ENCODE results near the gene HYAL4. TPM values are rescaled to one million over a fixed set of nuclear protein-coding genes. Genes with fewer than 3 reads are reported as not detected.
"Not testable (repeated sequence)": the region's sequence is repeated elsewhere in the genome, so short reads cannot be mapped to it uniquely, and the experiment has no call there.

Gene HYAL4
- total RNA-seq, 6 experiments from 2014 or later = not detected

DNA sequence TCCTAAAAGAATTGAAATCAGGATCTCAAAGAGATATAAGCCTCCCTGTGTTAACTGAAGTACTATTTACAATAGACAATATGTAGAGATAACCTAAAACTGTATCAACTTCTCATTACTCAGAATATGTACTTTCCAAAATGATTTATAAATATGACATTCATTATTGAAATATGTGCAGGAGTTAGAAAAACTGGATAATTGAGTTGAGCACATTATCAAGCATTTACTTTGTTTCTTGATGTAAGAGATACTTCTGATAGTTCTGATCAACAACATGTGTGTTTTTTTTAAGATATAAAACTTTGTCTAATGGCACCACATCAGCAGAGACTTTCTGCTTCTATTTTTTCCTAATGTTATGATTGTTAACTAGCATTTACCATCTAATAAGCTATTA is 38.2 kb downstream of the HYAL4 start:
- no peaks in the 10 kb centered on the region for H3K4me1 ChIP-seq
- TF ChIP-seq, protein P1, sequence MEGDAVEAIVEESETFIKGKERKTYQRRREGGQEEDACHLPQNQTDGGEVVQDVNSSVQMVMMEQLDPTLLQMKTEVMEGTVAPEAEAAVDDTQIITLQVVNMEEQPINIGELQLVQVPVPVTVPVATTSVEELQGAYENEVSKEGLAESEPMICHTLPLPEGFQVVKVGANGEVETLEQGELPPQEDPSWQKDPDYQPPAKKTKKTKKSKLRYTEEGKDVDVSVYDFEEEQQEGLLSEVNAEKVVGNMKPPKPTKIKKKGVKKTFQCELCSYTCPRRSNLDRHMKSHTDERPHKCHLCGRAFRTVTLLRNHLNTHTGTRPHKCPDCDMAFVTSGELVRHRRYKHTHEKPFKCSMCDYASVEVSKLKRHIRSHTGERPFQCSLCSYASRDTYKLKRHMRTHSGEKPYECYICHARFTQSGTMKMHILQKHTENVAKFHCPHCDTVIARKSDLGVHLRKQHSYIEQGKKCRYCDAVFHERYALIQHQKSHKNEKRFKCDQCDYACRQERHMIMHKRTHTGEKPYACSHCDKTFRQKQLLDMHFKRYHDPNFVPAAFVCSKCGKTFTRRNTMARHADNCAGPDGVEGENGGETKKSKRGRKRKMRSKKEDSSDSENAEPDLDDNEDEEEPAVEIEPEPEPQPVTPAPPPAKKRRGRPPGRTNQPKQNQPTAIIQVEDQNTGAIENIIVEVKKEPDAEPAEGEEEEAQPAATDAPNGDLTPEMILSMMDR (IDR thresholded peaks at IDR 0.05) = no peak
- TF ChIP-seq POLR2A (IDR thresholded peaks at IDR 0.05) = no peak
- H3K36me3 ChIP-seq = no peaks in the 10 kb centered on the region
- no peak overlapping the region for H3K4me3 ChIP-seq
- H3K27me3 ChIP-seq = no peaks in the 10 kb centered on the region
- intact Hi-C loops (cut with DNase I) = no loop called here
- no peak overlapping the region for H3K27ac ChIP-seq
- no peak for ATAC-seq
- no peak for DNase-seq
- no peaks in the 10 kb centered on the region for H3K9me3 ChIP-seq

DNA sequence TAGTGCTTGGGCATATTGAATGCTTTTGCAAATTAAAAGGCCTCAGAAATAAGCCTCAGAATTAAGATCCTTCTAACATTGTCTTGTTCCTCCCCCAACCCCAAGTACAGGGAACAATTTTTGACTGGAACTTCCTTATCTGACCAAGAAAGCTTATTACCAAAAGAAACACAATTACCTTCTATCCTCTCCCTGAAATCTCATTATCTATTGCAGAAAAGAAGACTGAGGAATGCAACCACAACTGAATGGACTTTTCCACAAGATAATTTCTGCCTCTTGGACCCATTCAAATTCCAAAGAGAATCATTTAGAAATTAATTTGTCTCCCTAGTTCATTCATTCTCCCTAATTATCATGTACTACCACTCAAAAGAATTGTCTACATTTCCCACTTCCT is 43.2 kb downstream of the HYAL4 start:
- no peak for ATAC-seq
- Histone ChIP-seq H3K9me3 (no peaks in the 10 kb centered on the region), H3K4me1 (no peaks in the 10 kb centered on the region), H3K4me3 (no peak overlapping the region), H3K27ac (no peak overlapping the region), H3K36me3 (no peaks in the 10 kb centered on the region), H3K27me3 (no peaks in the 10 kb centered on the region)
- no peak for DNase-seq
- intact Hi-C loops (cut with DNase I) = no loop called here
- TF ChIP-seq, protein P1 (IDR thresholded peaks at IDR 0.05) = no peak
- TF ChIP-seq POLR2A (IDR thresholded peaks at IDR 0.05) = no peak

DNA sequence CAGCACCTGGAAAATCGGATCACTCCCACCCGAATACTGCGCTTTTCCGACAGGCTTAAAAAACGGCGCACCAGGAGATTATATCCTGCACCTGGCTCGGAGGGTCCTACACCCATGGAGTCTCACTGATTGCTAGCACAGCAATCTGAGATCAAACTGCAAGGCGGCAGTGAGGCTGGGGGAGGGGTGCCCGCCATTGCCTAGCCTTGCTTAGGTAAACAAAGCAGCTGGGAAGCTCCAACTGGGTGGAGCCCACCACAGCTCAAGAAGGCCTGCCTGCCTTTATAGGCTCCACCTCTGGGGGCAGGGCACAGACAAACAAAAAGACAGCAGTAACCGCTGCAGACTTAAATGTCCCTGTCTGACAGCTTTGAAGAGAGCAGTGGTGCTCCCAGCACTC is 49.8 kb downstream of the HYAL4 start:
- H3K9me3 ChIP-seq; H3K36me3 ChIP-seq; intact Hi-C loops (cut with DNase I); H3K4me3 ChIP-seq; DNase-seq; H3K27me3 ChIP-seq; ATAC-seq; H3K4me1 ChIP-seq; H3K27ac ChIP-seq: not testable (repeated sequence)
- WGBS (ENCODE audit: insufficient coverage, low coverage, low lambda C conversion rate, missing lambda C conversion rate) = 83% methylated on average over 2 of the region's 10 CpGs

DNA sequence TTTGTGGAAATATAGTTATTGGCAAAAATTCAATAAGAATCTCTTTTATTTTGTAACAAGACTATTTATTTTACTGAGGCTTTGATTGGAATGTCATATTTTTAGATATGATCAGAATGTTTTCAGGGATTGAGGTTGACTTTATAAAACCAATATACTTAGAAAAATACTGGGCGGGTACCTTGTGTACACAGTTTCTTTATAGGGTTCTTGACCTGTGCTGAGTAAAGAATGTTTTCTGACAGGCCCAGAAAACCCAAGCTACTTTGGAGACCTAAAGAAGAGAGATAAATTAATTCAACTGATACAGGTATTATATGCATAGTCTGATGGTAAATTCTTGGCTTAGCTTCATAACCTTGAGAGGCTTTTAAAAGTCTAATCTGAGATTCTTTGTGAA is 56.1 kb downstream of the HYAL4 start:
- no peak overlapping the region for H3K27ac ChIP-seq
- no peak for DNase-seq
- no peaks in the 10 kb centered on the region for H3K9me3 ChIP-seq
- no peak overlapping the region for H3K4me3 ChIP-seq
- H3K36me3 ChIP-seq = no peaks in the 10 kb centered on the region
- TF ChIP-seq, protein P1 (IDR thresholded peaks at IDR 0.05) = no peak
- no peak for TF ChIP-seq POLR2A (IDR thresholded peaks at IDR 0.05)
- H3K27me3 ChIP-seq = no peaks in the 10 kb centered on the region
- intact Hi-C loops (cut with DNase I) = no loop called here
- H3K4me1 ChIP-seq = no peaks in the 10 kb centered on the region
- WGBS (ENCODE audit: insufficient coverage, low coverage, low lambda C conversion rate, missing lambda C conversion rate) = 68% methylated on average over 1 of the region's 1 CpG
- no peak for ATAC-seq

DNA sequence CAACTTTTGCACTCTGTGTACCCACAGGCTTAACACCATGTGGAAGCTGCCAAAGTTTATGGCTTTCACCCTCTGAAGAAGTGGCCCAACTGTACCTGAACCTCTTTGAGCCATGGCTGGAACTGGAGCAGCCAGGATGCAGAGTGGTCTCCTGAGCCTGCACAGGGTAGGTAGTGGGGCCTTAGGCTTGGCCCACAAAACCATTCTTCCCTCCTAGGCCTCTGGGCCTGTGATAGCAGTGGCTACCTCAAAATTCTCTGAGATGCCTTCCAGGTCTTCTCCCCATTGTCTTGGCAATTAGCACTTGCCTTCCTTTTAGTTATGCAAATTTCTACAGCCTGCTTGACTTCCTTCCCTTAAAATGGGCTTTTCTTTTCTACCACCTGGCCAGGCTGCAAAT is 60.7 kb downstream of the HYAL4 start:
- no peak for ATAC-seq
- Histone ChIP-seq H3K4me1 (no peaks in the 10 kb centered on the region), H3K27ac (no peak overlapping the region), H3K36me3 (no peaks in the 10 kb centered on the region), H3K4me3 (no peak overlapping the region), H3K9me3 (no peaks in the 10 kb centered on the region), H3K27me3 (no peaks in the 10 kb centered on the region)
- no peak for DNase-seq
- intact Hi-C loops (cut with DNase I) = no loop called here
- no peak for TF ChIP-seq POLR2A (IDR thresholded peaks at IDR 0.05)
- TF ChIP-seq, protein P1 (IDR thresholded peaks at IDR 0.05) = no peak
